GM18520 (cell line): ENCODE results near the gene PTN.

Source experiments
- ATAC-seq: cut with Tn5 transposase; IDR thresholded peaks from one replicate; pipeline ENCODE4 v1.9.1; 2021; ENCODE audit not compliant: unreplicated experiment

PTN gene

GRCh38 chr7:137324796-137325696 is 18.5 kb downstream of the PTN start:
- no peak for ATAC-seq

GRCh38 chr7:137316648-137317353 is 26.7 kb downstream of the PTN start:
- ATAC-seq = no peak

GRCh38 chr7:137313201-137313600 is 30.3 kb downstream of the PTN start:
- no peak for ATAC-seq

- ATAC-seq = no peak
Measured at GRCh38 chr7:137306748-137307147, 36.8 kb downstream of the PTN start.

- ATAC-seq = no peak
Measured at GRCh38 chr7:137305901-137306621, 37.5 kb downstream of the PTN start.

GRCh38 chr7:137304624-137305235 is 38.8 kb downstream of the PTN start:
- ATAC-seq = no peak

- no peak for ATAC-seq
Measured at GRCh38 chr7:137304165-137304564, 39.4 kb downstream of the PTN start.

- no peak for ATAC-seq
Measured at GRCh38 chr7:137302081-137302480, 41.5 kb downstream of the PTN start.

GRCh38 chr7:137298464-137298794 is 45.1 kb downstream of the PTN start:
- ATAC-seq = no peak

GRCh38 chr7:137297551-137298463 is 45.7 kb downstream of the PTN start:
- no peak for ATAC-seq

- ATAC-seq = no peak
Measured at GRCh38 chr7:137296576-137296975, 47.0 kb downstream of the PTN start.

- ATAC-seq = no peak
Measured at GRCh38 chr7:137295739-137296324, 47.7 kb downstream of the PTN start.

GRCh38 chr7:137289101-137289500 is 54.4 kb downstream of the PTN start:
- no peak for ATAC-seq

- no peak for ATAC-seq
Measured at GRCh38 chr7:137287651-137288258, 55.8 kb downstream of the PTN start.

- no peak for ATAC-seq
Measured at GRCh38 chr7:137283153-137283552, 60.4 kb downstream of the PTN start.

- ATAC-seq = no peak
Measured at GRCh38 chr7:137282043-137282442, 61.5 kb downstream of the PTN start.

- no peak for ATAC-seq
Measured at GRCh38 chr7:137276189-137276588, 67.3 kb downstream of the PTN start.

GRCh38 chr7:137272249-137272648 is 71.3 kb downstream of the PTN start:
- no peak for ATAC-seq

GRCh38 chr7:137269240-137269639 is 74.3 kb downstream of the PTN start:
- no peak for ATAC-seq
